GM12873 (cell line): ENCODE data around the gene G6PC1.

Experiments used
- TF ChIP-seq, protein P1 (sequence below): IDR thresholded peaks from 2 replicates; pipeline ENCODE4 v1.5.1; 2012; ENCODE audit warnings: low read depth, mild to moderate bottlenecking, moderate library complexity, low read length, control low read depth; ENCODE audit not compliant: insufficient read depth; ENCODE audit errors: missing control alignments

Gene G6PC1

DNA sequence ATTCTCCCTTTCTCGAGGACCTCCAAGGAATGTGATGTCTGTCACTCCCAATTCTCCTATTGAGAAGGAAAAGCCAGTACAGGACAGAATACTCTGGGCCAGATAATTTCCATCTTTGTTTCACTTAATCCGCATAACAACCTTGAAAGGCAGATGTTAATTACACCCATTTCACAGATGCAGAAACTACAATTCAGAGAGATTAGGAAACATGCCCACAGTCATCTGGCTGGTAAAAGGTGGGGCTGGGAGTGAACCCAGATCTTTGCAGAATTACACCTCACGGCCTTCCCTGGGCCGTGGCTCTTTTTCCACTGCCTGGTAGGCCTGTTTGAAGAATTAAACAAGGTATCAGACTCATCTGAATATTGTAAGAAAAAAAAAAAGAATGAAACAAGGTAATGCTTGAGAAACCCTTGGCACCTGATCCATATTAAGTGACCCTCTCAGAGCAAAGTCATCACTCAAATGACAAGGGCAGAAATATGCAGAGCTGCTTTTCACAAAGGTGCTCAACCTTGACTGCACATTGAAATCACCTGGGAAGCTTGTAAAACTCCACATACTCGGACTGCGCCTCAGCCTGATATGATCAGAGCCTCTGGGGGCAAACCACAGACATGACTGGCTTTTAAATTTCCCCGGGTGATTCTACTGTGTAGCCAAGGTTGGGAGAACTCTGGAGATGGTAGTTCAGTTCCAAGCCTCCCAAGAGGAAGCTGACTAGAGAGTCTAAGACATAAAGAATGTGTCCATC is 16.6 kb upstream of the G6PC1 start:
- TF ChIP-seq, protein P1, sequence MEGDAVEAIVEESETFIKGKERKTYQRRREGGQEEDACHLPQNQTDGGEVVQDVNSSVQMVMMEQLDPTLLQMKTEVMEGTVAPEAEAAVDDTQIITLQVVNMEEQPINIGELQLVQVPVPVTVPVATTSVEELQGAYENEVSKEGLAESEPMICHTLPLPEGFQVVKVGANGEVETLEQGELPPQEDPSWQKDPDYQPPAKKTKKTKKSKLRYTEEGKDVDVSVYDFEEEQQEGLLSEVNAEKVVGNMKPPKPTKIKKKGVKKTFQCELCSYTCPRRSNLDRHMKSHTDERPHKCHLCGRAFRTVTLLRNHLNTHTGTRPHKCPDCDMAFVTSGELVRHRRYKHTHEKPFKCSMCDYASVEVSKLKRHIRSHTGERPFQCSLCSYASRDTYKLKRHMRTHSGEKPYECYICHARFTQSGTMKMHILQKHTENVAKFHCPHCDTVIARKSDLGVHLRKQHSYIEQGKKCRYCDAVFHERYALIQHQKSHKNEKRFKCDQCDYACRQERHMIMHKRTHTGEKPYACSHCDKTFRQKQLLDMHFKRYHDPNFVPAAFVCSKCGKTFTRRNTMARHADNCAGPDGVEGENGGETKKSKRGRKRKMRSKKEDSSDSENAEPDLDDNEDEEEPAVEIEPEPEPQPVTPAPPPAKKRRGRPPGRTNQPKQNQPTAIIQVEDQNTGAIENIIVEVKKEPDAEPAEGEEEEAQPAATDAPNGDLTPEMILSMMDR = no peak

DNA sequence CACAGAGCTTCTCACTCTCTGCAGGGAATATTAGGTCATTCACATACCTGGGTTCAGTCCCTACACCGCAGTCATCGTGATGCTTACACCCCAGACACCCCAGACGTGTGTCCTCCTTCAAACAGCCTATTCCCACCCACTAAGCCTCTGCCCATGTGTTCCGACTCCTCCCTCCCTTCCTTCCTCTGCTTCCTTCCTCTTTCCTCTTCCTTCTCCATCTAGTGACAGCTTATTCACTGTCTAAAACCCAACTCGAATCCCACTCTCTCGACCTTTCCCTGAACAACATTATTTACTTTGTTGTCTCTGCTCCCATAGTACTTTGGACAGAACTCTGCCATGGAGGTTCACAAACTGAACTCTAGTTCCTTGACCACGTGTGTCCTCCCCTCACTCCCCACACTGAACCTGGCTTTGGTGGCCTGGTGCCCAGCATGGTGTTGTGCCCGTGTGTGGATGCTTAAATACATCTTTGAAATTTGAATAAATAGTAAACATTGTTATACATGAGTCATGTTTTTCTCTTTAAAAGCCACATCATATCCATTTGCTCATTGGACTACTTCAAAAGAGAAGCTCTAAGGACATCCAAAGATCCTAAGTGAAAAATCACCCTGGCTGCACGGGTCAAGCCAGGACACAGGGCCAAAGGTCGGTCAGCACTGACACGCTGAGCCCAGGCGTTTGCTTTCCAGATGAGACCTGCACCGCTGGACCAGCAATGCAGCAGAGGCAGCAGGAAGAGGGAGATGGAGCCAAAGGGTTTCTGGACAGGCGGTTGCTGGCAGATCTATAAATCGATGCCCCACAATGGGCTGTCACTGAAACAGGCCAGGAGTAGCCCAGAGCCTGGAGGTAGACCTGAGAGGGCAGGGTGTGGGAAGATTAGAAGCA is 14.1 kb upstream of the G6PC1 start:
- TF ChIP-seq, protein P1 = no peak

DNA sequence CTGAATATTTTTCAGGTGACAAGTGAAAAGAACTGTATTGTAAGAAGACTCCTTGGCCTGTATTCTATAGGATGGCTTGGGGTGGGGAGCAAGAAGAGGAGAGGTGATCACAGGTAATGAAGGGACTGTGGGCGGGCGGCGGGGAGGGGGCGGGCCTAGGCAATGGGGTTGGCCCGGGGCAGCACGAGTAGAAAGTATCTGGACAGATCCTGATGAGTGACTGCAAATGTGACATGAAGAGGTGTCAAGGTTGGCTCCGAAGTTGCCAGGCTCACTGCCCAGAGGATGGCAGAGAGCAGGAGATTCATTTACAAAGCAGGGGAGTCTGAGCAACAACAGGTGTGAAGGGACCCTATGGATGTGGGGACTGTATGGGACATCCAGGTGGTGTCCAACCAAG is 10.8 kb upstream of the G6PC1 start:
- TF ChIP-seq, protein P1 = no peak

DNA sequence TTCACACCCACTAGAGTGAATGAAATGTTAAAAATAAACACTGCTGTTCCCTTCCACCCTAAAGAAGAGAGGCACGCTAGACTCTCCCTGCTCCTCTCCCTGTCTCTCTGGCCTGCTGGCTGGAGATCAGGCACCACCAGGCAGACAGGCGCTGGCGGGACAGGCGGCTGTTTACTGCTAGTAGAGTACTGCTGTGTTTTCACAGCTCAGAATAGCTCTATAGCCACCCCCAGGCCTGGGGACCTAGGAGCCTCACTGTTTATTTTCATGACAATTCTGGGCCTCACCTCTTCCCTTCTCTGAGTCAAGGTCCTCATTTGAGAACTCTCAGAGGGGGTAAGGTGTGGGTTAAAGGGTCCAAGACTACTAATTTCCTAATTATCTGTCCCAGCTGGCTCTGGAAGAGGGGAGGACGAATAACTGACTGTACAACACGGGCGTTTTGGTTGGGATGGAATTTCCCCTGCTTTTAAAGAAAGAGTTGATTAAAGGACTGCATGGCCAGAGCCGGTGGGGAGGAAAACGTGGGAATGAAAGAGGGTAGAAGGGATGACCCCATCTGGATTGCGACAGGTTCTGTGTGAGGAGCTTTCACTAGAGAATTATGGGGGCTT is 9.0 kb upstream of the G6PC1 start:
- TF ChIP-seq, protein P1 = no peak

DNA sequence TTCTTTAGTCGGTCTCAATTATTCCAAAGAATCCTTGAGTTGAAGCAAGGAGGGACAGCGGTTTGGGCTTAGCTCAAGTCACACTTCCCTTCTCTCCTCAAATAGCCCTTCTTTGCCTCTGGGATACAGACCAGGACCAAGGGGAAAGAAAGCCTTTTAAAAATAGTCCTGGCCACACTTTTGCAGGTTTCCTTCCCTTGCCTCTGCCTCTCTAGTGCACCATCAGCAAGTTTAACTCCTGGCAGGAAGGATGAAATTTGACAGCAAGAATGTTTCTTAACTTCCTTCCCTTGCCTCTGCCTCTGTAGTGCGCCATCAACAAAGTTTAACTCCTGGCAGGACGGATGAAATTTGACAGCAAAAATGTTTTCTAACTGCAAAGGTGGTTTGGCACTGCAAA is 7.2 kb upstream of the G6PC1 start:
- TF ChIP-seq, protein P1 = no peak

DNA sequence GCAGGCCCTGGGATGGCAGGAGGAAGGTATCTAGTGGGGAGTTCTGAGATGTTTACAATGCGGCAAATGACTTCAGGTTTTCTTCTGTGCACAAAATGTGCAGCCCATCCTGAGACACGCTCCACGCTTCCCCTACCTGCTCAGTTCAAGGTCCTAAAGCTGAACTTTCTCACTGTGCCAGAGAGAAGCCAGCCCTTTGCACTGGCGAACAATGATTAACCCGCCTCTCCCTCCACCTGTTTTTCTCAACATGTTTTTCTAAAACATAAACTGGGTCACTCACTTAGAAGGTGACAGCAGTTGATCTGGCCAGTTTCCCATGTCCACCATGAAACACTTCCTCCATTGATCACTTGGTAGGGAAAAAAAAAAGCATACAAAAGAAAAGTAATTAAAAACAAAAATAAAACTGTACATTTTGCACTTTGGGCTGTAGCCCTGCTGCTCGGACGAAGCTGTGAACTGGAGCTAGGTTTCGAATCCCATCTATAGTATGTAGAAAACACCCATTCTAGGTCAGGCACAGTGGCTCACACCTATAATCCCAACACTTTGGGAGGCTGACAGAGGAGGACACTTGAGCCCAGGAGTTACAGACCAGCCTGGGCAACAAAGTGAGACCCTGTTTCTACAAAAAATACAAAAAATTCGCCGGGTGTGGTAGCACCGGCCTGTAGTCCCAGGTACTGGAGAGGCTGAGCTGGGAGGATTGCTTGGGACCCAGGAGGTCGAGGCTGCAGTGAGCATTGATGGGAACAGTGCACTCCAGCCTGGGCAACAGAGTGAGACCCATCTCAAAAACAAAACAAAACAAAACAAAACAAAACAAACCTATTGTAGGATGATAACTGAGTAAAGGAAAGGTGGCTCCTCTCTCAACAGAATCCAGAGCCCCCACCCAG is 6.1 kb upstream of the G6PC1 start:
- TF ChIP-seq, protein P1 = no peak
